Peyer's patch (tissue), 4 donors: ENCODE data around the gene IL21R.

Experiments
- CTCF ChIP-seq, 6 experiments: fragments of 450-650 bp in 4 of 6; fragments of 200-600 bp in 2 of 6; sonication (generic) in 1 of 6; IDR thresholded peaks; one replicate each; pipeline ENCODE4 v1.5.1; 2017 to 2019; ENCODE audit warnings: antibody characterized with exemption in 6 of 6, mild to moderate bottlenecking in 3 of 6, moderate library complexity in 1 of 6
- POLR2A ChIP-seq, 2 donors: fragments of 450-650 bp; IDR thresholded peaks; one replicate each; pipeline ENCODE4 v1.5.1; 2017; ENCODE audit warnings: antibody characterized with exemption in 2 of 2, mild to moderate bottlenecking in 2 of 2, moderate library complexity in 2 of 2

GRCh38 chr16:27482397-27483087, 80.6 kb downstream of the IL21R start:
- TF ChIP-seq POLR2A (IDR thresholded peaks at IDR 0.05) (no peak), CTCF (IDR thresholded peaks at IDR 0.05) (no peak)
